Neural cell (in vitro differentiated cells): Measurements from ENCODE around the gene SLC25A26. TPM values are rescaled to one million over a fixed set of nuclear protein-coding genes. Genes with fewer than 3 reads are reported as not detected.

Experiments used
- H2AFZ ChIP-seq: fragments of 200-600, 300-800 bp; sonication (generic), shearing (Covaris generic); 2 replicates; pipeline ENCODE4 v1.6.0; 2014; ENCODE audit warnings: low read depth, mild to moderate bottlenecking, antibody characterized with exemption, low read length, moderate library complexity
- H3F3A ChIP-seq: fragments of 200-600 bp; shearing (Covaris generic); 2 replicates; pipeline ENCODE4 v1.6.1; 2016; ENCODE audit warnings: mild to moderate bottlenecking, moderate library complexity, mixed read lengths, antibody characterized with exemption, low read length; ENCODE audit not compliant: insufficient read depth, poor library complexity, severe bottlenecking
- H3K27ac ChIP-seq: fragments of 200-600, 300-800 bp; sonication (generic), shearing (Covaris generic); 2 replicates; pipeline ENCODE4 v1.5.1; 2014; ENCODE audit warnings: mild to moderate bottlenecking, low read length, moderate library complexity
- H3K27me3 ChIP-seq: fragments of 300-800, 200-600 bp; sonication (generic), shearing (Covaris generic); 2 replicates; pipeline ENCODE4 v1.6.0; 2014; ENCODE audit warnings: mild to moderate bottlenecking, low read depth, low read length, moderate library complexity; ENCODE audit not compliant: insufficient read depth
- H3K36me3 ChIP-seq: fragments of 300-800, 200-600 bp; sonication (generic), shearing (Covaris generic); 2 replicates; pipeline ENCODE4 v1.5.1; 2014; ENCODE audit warnings: mild to moderate bottlenecking, antibody characterized with exemption, low read length, moderate library complexity; ENCODE audit not compliant: insufficient read depth
- H3K4me2 ChIP-seq: fragments of 300-800, 200-600 bp; sonication (generic), shearing (Covaris generic); 2 replicates; pipeline ENCODE4 v1.6.0; 2014; ENCODE audit warnings: mild to moderate bottlenecking, low read length
- H3K4me3 ChIP-seq: fragments of 300-800, 200-600 bp; sonication (generic), shearing (Covaris generic); 2 replicates; pipeline ENCODE4 v1.5.1; 2014; ENCODE audit warnings: mild to moderate bottlenecking, low read length, moderate library complexity
- H3K79me2 ChIP-seq: fragments of 200-600 bp; shearing (Covaris generic); replicated peaks from 2 replicates; pipeline ENCODE4 v1.6.0; 2014; ENCODE audit warnings: mild to moderate bottlenecking, low read length, moderate library complexity; ENCODE audit not compliant: insufficient read depth
- H3K9ac ChIP-seq: fragments of 300-800, 200-600 bp; sonication (generic), shearing (Covaris generic); 2 replicates; pipeline ENCODE4 v1.6.1; 2016; ENCODE audit warnings: mild to moderate bottlenecking, low read length, mixed read lengths
- H3K9me2 ChIP-seq: fragments of 200-600 bp; shearing (Covaris generic); 2 replicates; pipeline ENCODE4 v1.6.1; 2016; ENCODE audit warnings: mild to moderate bottlenecking, low read length, mixed read lengths; ENCODE audit not compliant: insufficient read depth
- H3K9me3 ChIP-seq: fragments of 200-600, 300-800 bp; sonication (generic), shearing (Covaris generic); 2 replicates; pipeline ENCODE4 v1.6.1; 2016; ENCODE audit warnings: mild to moderate bottlenecking, mixed run types, low read length, moderate library complexity, mixed read lengths
- H4K20me1 ChIP-seq: fragments of 200-600 bp; shearing (Covaris generic); 2 replicates; pipeline ENCODE4 v1.6.1; 2016; ENCODE audit warnings: mild to moderate bottlenecking, mixed run types; ENCODE audit not compliant: insufficient read depth
- CTCF ChIP-seq: fragments of 450-650 bp; IDR thresholded peaks from 2 replicates; pipeline ENCODE4 v1.5.1; 2014; ENCODE audit warnings: antibody characterized with exemption, mild to moderate bottlenecking, moderate library complexity; ENCODE audit not compliant: poor library complexity, severe bottlenecking
- EP300 ChIP-seq: fragments of 450-650 bp; conservative IDR thresholded peaks from 2 replicates; pipeline ENCODE4 v1.6.1; 2014; ENCODE audit warnings: antibody characterized with exemption, mild to moderate bottlenecking, moderate library complexity; ENCODE audit not compliant: poor library complexity, severe bottlenecking
- EZH2 ChIP-seq: fragments of 200-600, 300-800 bp; shearing (Covaris generic), sonication (generic); IDR thresholded peaks from 2 replicates; pipeline ENCODE4 v1.6.1; 2014; ENCODE audit warnings: antibody characterized with exemption, low read length, borderline replicate concordance, mild to moderate bottlenecking; ENCODE audit not compliant: insufficient read depth, poor library complexity, severe bottlenecking
- MXI1 ChIP-seq: fragments of 450-650 bp; conservative IDR thresholded peaks from 2 replicates; pipeline ENCODE4 v1.6.1; 2014; ENCODE audit warnings: antibody characterized with exemption, mild to moderate bottlenecking; ENCODE audit not compliant: poor library complexity, severe bottlenecking
- POLR2AphosphoS5 ChIP-seq: IDR thresholded peaks from 2 replicates; pipeline ENCODE4 v1.6.1; 2012
- RAD21 ChIP-seq: fragments of 450-650 bp; conservative IDR thresholded peaks from 2 replicates; pipeline ENCODE4 v1.6.1; 2014; ENCODE audit warnings: antibody characterized with exemption, mild to moderate bottlenecking, moderate library complexity
- REST ChIP-seq: IDR thresholded peaks from 2 replicates; pipeline ENCODE4 v1.6.1; 2012; ENCODE audit warnings: borderline replicate concordance
- SMC3 ChIP-seq: fragments of 450-650 bp; conservative IDR thresholded peaks from 2 replicates; pipeline ENCODE4 v1.6.1; 2014; ENCODE audit warnings: antibody characterized with exemption, mild to moderate bottlenecking, moderate library complexity; ENCODE audit not compliant: poor library complexity
- TAF1 ChIP-seq: IDR thresholded peaks from 2 replicates; pipeline ENCODE4 v1.6.1; 2012; ENCODE audit warnings: low read depth
- polyA plus RNA-seq: library from polyadenylated mRNA; depleted of rRNA; stranded (reverse); fragments of >200 nt; gene quantifications from 2 replicates; pipeline ENCODE4 v1.2.3, GENCODE V29; 2014

Gene SLC25A26
- polyA plus RNA-seq, 1 donor from 2014 or later: 21.0 TPM

GRCh38 chr3:66371432-66371831, 150.6 kb downstream of the SLC25A26 start:
- no peaks in the 10 kb centered on the region for H3K79me2 ChIP-seq
- no peaks in the 10 kb centered on the region for H3K36me3 ChIP-seq
- no peak overlapping the region for H2AFZ ChIP-seq
- no peaks in the 10 kb centered on the region for H3K9me3 ChIP-seq
- H3K27me3 ChIP-seq: no peaks in the 10 kb centered on the region
- no peaks in the 10 kb centered on the region for H3K9me2 ChIP-seq
- H3K4me3 ChIP-seq: no peak overlapping the region
- H3K27ac ChIP-seq: no peak overlapping the region
- no peaks in the 10 kb centered on the region for H3F3A ChIP-seq
- no peak overlapping the region for H3K9ac ChIP-seq
- no peaks in the 10 kb centered on the region for H4K20me1 ChIP-seq
- H3K4me2 ChIP-seq: no peak overlapping the region
- no peak for TF ChIP-seq SMC3
- no peak for TF ChIP-seq EP300
- TF ChIP-seq MXI1: no peak
- no peak for TF ChIP-seq RAD21

- no peak overlapping the region for H3K4me3 ChIP-seq
- TF ChIP-seq POLR2AphosphoS5 (no peak), EP300 (no peak), SMC3 (peak; percentile 29), RAD21 (peak; percentile 35), CTCF (peak; percentile 18), REST (no peak)
- no peak overlapping the region for H3K9ac ChIP-seq
Observed at GRCh38 chr3:66372681-66373350, 152.0 kb downstream of the SLC25A26 start.

GRCh38 chr3:66376568-66376967, 155.8 kb downstream of the SLC25A26 start:
- no peak overlapping the region for H2AFZ ChIP-seq
- H3K4me3 ChIP-seq: no peak overlapping the region
- TF ChIP-seq REST: no peak
- no peak for TF ChIP-seq MXI1
- no peak for TF ChIP-seq RAD21
- TF ChIP-seq TAF1: no peak
- no peak for TF ChIP-seq EZH2
- TF ChIP-seq EP300: no peak
- TF ChIP-seq CTCF: no peak
- no peak overlapping the region for H3K27ac ChIP-seq
- H3K36me3 ChIP-seq: no peaks in the 10 kb centered on the region
- H3K4me2 ChIP-seq: no peak overlapping the region
- H3K9me3 ChIP-seq: no peaks in the 10 kb centered on the region
- no peaks in the 10 kb centered on the region for H3F3A ChIP-seq
- no peaks in the 10 kb centered on the region for H3K9me2 ChIP-seq
- H3K27me3 ChIP-seq: no peaks in the 10 kb centered on the region
- H3K9ac ChIP-seq: no peak overlapping the region
- H4K20me1 ChIP-seq: no peaks in the 10 kb centered on the region
- H3K79me2 ChIP-seq: no peaks in the 10 kb centered on the region

More at GRCh38 chr3:66372681-66373350, 152.0 kb downstream of the SLC25A26 start:
- H3K9me2 ChIP-seq: no peaks in the 10 kb centered on the region
- no peak overlapping the region for H2AFZ ChIP-seq
- H3F3A ChIP-seq: no peaks in the 10 kb centered on the region
- no peaks in the 10 kb centered on the region for H3K27me3 ChIP-seq
- no peaks in the 10 kb centered on the region for H4K20me1 ChIP-seq
- no peak overlapping the region for H3K27ac ChIP-seq
- no peak overlapping the region for H3K4me2 ChIP-seq
- H3K79me2 ChIP-seq: no peaks in the 10 kb centered on the region
- H3K9me3 ChIP-seq: no peaks in the 10 kb centered on the region
- no peaks in the 10 kb centered on the region for H3K36me3 ChIP-seq
